Measurements from ENCODE around the gene FAF1.
A peak's percentile ranks its signal among the peaks of the same experiment; 100 is the strongest.
"Not testable (repeated sequence)": the region's sequence is repeated elsewhere in the genome, so short reads cannot be mapped to it uniquely, and the experiment has no call there.

FAF1 gene

GRCh38 chr1:50774759-50775351 is 185.2 kb downstream of the FAF1 start:
- peak; percentile 44 for DNase-seq (ENCODE audit: low spot score)

- no peak for DNase-seq (ENCODE audit: low spot score)
Observed at GRCh38 chr1:50766688-50767087, 193.4 kb downstream of the FAF1 start.

DNA sequence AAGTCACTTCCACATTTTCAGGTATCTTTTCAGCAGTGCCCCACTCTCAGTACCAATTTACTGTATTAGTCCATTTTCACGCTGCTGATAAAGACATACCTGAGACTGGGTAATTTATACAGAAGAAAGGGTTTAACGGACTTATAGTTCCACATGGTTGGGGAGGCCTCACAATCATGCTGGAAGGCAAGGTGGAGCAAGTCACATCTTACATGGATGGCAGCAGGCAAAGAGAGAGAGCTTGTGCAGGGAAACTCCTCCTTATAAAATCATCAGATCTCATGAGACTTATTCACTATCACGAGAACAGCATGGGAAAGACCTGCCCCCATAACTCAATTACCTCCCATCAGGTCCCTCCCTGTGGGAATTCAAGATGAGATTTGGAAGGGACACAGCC is 203.5 kb downstream of the FAF1 start:
- DNase-seq (ENCODE audit: low spot score): not testable (repeated sequence)

GRCh38 chr1:50754764-50755163 is 205.3 kb downstream of the FAF1 start:
- not testable (repeated sequence) for DNase-seq (ENCODE audit: low spot score)

- no peak for DNase-seq (ENCODE audit: low spot score)
Observed at GRCh38 chr1:50750021-50750619, 209.9 kb downstream of the FAF1 start.

- no peak for DNase-seq (ENCODE audit: low spot score)
Observed at GRCh38 chr1:50747394-50747793, 212.7 kb downstream of the FAF1 start.

GRCh38 chr1:50742523-50742922 is 217.5 kb downstream of the FAF1 start:
- no peak for DNase-seq (ENCODE audit: low spot score)

DNA sequence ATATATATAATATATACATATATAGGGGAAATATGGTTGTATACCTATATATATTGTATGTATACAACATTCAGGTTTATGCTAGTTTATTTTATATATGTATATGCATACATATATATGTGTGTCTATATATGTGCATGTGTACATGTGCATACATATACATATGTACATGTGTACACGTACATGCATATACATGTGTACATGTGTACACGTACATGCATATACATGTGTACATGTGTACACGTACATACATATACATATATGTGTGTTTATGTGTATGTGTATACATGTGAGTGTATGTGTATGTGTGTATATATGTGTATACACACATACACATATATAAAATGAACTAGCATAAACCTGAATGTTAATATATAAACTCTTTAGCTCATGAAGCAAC is 220.9 kb downstream of the FAF1 start:
- no peak for DNase-seq (ENCODE audit: low spot score)

DNA sequence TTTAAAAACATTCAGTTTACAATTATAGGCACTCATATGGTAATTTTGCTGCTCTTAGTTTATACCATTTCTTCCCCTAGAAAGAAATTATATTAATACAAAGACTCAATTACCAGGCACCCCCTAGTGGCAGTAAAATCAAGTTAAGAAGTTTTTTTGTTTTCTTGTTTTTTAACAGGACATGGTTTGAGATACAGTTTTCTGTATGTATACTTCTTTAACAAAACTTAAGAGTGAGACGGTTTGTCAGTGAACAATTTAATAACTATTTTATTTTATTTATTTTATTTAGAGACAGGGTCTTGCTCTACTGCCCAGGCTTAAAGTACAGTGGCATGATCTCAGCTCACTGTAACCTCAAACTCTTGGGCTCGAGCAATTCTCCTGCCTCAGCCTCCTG is 224.6 kb downstream of the FAF1 start:
- DNase-seq (ENCODE audit: low spot score): peak; percentile 4

GRCh38 chr1:50727578-50727977 is 232.5 kb downstream of the FAF1 start:
- not testable (repeated sequence) for DNase-seq (ENCODE audit: low spot score)

DNA sequence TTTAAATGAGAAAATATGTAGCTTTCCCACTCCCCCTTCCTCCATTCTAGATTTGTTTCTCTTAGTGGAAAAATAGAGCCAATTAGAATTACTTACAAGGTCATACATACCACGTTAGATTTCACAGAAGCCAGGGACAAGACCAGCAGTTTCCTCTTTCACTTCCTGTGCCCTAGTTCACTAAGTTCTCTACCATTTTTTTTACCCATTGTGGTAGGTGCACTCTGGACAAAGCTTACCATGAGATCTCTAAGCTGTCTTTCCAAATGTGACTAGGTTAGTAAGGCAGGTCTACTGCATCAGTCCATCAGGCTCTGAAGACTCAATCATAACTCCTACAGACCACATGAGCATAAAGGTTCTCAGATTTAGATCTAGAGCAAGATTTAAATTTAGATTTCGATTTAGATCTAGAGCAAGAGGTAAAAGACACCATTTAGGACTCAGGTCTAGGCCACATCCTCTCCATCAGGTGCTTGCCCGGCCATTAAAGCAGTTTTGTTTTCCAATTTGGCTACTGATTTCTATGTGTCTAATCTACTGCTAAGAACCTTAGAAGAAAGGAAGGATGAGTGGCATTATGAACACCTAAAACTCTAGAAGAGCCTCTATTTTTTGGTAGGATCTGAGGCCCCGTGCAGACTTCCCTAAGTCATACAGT is 235.3 kb downstream of the FAF1 start:
- peak; percentile 27 for DNase-seq (ENCODE audit: low spot score)

DNA sequence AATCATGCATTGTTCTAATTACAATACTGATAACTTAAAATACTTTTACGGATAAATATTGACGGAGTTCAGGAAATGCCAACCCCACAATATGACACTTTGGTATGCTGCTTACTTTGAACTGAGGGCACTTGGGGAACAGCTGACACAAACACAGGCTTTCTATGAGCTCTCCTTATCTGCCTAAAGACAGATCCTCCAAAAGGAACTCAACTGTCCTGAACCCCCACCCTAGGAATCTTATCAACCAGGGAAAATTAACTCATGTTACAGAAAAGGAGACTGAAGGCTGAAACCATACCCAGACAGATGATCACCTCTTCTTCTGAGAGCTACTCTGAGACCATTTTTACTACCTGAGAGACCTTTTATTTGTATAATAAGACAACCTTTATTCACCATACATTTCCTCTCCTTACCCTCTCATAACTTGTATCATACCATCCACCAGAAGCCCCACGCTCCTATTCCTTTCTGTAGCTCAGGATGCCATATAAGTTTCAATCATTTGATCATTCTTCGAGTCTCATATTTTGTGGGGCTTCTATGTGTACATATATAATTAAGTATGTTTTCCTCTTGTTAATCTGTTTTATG is 239.5 kb downstream of the FAF1 start:
- DNase-seq (ENCODE audit: low spot score): no peak

- no peak for DNase-seq (ENCODE audit: low spot score)
Observed at GRCh38 chr1:50719126-50719525, 240.9 kb downstream of the FAF1 start.

- no peak for DNase-seq (ENCODE audit: low spot score)
Observed at GRCh38 chr1:50717327-50717726, 242.7 kb downstream of the FAF1 start.

- not testable (repeated sequence) for DNase-seq (ENCODE audit: low spot score)
Observed at GRCh38 chr1:50716455-50716854, 243.6 kb downstream of the FAF1 start.

DNA sequence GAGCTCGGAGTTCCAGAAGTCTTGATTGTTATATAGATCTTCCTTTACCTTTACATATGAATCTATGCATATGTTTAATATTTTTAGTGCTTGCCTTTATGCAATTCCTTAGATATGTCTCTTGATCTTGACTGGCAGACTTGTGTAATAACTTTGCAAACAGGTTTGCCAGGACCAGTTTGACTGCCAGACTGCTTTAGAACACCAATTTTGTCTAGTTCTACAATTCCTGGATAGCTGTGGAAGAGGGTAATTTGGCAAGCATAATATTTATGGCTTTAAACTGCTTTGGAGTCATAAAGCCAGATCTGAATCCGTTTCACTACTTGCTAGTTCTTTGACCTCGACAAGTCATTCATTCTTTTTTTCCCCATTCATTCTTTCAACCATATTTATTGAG is 250.0 kb downstream of the FAF1 start:
- DNase-seq (ENCODE audit: low spot score): no peak

GRCh38 chr1:50707824-50708223 is 252.2 kb downstream of the FAF1 start:
- no peak for DNase-seq (ENCODE audit: low spot score)

- no peak for DNase-seq (ENCODE audit: low spot score)
Observed at GRCh38 chr1:50705699-50706098, 254.4 kb downstream of the FAF1 start.

DNA sequence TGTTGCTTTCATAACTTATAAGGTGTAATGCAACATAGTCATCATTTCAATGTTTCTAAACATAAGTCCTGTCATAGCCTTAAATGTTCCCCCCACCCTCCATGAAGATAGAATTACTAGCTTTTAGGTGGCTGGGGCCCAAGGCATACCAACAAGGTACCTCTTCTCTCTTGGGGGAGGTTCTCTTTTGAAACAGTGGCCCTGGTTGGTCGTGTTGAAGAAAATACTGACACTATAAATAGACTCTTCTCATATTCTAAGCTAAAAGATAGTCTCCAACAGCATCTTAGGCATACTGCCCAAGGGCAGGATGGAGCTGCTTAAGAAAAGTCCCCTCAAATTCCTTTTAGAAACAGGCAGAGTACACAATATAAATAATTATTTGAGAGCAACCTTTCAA is 255.0 kb downstream of the FAF1 start:
- no peak for DNase-seq (ENCODE audit: low spot score)

GRCh38 chr1:50704126-50704525 is 255.9 kb downstream of the FAF1 start:
- peak; percentile 25 for DNase-seq (ENCODE audit: low spot score)

- DNase-seq (ENCODE audit: low spot score): no peak
Observed at GRCh38 chr1:50703240-50703639, 256.8 kb downstream of the FAF1 start.

DNA sequence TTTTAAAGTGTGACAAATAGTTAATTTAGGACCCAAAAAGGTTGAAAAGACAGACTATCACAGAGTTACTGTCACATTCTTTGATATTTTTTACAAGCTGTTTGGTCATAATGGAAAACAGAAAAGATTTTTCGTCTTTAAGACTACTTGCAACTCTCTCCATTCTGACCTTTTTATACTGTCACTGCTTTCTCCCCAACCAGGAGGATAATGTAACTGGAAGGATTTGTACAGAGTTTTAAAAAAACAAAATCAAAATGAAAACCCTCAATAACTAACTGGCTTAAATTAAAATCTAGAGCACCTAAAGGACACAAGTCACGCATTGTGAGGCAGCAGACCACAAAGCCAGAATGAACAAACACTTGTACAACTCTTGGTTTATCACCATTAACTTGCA is 257.7 kb downstream of the FAF1 start:
- no peak for DNase-seq (ENCODE audit: low spot score)

GRCh38 chr1:50701706-50702317 is 258.3 kb downstream of the FAF1 start:
- no peak for DNase-seq (ENCODE audit: low spot score)
